ENCODE measurements around the gene TRAF2.
A peak's percentile ranks its signal among the peaks of the same experiment; 100 is the strongest.
"Not testable (repeated sequence)": the region's sequence is repeated elsewhere in the genome, so short reads cannot be mapped to it uniquely, and the experiment has no call there.

TRAF2 gene

GRCh38 chr9:136880651-136881050, 5.7 kb upstream of the TRAF2 start:
- in situ Hi-C loops (cut with HindIII; ENCODE audit: low pct_ligation_motif_present, low sequenced_read_pairs): no loop called here
- Histone ChIP-seq H3K27ac (no peak overlapping the region), H3K27me3 (replicated peaks) (no peaks in the 10 kb centered on the region), H3K4me3 (ENCODE audit: low read depth, low read length) (no peak overlapping the region), H3K36me3 (replicated peaks) (no peaks in the 10 kb centered on the region)
- no peak for TF ChIP-seq CTCF (IDR thresholded peaks at IDR 0.05; ENCODE audit: low read depth, low read length, missing control alignments)
- no peak for DNase-seq

DNA sequence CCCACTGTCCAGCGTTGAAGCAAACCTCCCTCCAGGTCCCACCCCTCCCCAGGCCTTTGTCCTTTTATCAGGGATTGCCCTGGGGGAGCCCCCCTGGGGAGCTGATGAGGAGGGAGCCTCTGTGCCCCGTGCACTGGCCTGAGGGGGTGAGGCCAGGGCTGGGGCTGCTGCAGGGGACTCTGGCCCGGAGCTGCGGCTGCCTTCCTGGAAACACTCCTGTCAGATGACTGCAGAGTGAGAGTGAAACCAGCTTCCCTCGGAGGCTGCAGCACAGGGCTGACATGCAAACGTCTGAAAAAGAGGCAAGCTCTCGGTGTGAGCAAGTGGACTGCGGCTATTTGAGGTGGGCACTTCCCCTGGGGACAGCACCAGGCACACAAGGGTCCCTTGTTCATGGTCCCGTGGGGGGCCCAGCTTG, 4.6 kb upstream of the TRAF2 start:
- in situ Hi-C loops (cut with HindIII; ENCODE audit: low pct_ligation_motif_present, low sequenced_read_pairs): no loop called here
- no peaks in the 10 kb centered on the region for H3K36me3 ChIP-seq (replicated peaks)
- DNase-seq: no peak
- TF ChIP-seq CTCF (IDR thresholded peaks at IDR 0.05; ENCODE audit: low read depth, low read length, missing control alignments): no peak
- H3K4me3 ChIP-seq (ENCODE audit: low read depth, low read length): no peak overlapping the region
- no peaks in the 10 kb centered on the region for H3K27me3 ChIP-seq (replicated peaks)
- H3K27ac ChIP-seq: no peak overlapping the region

DNA sequence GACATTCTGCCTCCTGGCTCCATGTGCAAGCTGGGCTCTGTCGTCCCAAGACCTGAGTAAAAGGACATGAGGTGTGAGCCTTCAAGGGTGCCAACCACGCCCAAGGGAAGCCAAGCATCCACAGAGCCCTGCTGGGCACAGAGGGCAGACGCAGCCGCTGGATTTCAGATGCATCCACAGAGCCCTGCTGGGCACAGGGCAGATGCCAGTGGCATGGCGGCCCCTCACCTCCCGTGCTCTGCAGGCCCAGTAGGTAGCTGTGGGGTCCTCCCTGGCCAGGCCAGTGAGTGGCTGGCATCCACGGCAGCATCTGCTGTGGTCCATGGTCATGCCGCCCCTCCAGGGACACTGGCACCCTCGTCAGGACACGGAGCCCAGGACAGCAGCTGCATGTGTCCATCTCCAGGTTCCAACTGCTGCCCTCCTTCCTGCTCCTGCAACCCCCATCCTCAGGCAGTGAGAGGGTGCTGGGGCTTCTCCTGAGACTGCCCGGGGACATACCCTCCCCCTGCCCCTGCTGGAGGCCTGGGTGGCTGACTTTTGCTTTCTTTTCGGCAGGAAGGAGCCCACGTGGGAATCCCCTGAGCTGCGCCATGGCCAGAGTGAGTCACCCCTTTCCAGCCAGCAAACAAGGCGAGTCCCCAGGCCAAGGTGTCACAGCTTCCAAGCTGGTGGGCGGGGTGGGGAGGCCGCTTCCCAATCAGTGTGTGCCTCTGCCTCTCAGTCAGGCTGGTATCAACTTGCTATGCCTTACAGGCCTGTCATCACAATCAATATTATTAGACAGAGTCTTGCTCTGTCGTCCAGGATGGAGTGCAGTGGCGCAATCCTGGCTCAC, 4.0 kb upstream of the TRAF2 start:
- in situ Hi-C loops (cut with HindIII; ENCODE audit: low pct_ligation_motif_present, low sequenced_read_pairs): no loop called here
- no peak overlapping the region for H3K27ac ChIP-seq
- H3K4me3 ChIP-seq (ENCODE audit: low read depth, low read length): no peak overlapping the region

DNA sequence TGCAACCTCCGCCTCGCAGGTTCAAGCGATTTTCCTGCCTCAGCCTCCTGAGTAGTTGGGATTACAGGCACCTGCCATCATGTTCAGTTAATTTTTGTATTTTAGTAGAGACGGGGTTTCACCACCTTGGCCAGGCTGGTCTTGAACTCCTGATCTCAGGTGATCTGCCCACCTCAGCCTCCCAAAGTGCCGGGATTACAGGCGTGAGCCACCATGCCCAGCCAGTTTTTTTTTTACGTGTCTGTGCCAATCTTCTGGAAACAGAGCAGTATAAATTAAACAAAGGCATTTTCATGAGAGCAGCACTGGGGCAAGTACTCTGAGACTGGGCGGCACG, 3.4 kb upstream of the TRAF2 start:
- H3K36me3 ChIP-seq (replicated peaks); DNase-seq; H3K27ac ChIP-seq; in situ Hi-C loops (cut with HindIII; ENCODE audit: low pct_ligation_motif_present, low sequenced_read_pairs); H3K4me3 ChIP-seq (ENCODE audit: low read depth, low read length); H3K27me3 ChIP-seq (replicated peaks): not testable (repeated sequence)

More for the DNA sequence above, 4.0 kb upstream of the TRAF2 start:
- DNase-seq: peak; percentile 70
- no peaks in the 10 kb centered on the region for H3K36me3 ChIP-seq (replicated peaks)
- TF ChIP-seq CTCF (IDR thresholded peaks at IDR 0.05; ENCODE audit: low read depth, low read length, missing control alignments): peak; percentile 14
- no peaks in the 10 kb centered on the region for H3K27me3 ChIP-seq (replicated peaks)

DNA sequence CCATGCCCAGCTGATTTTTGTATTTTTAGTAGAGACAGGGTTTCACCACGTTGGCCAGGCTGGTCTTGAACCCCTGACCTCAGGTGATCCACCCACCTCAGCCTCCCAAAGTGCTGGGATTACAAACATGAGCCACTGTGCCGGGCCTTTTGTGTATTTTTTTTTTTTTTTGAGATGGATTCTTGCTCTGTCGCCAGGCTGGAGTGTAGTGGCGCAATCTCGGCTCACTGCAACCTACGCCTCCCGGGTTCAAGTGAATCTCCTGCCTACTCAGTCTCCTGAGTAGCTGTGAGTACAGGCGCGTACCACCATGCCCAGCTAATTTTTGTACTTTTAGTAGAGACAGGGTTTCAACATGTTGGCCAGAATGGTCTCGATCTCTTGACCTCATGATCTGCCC, 2.6 kb upstream of the TRAF2 start:
- H3K4me3 ChIP-seq (ENCODE audit: low read depth, low read length); H3K27me3 ChIP-seq (replicated peaks); H3K27ac ChIP-seq; H3K36me3 ChIP-seq (replicated peaks); DNase-seq; in situ Hi-C loops (cut with HindIII; ENCODE audit: low pct_ligation_motif_present, low sequenced_read_pairs): not testable (repeated sequence)

GRCh38 chr9:136886610-136887597, 588 bp downstream of the TRAF2 start:
- Histone ChIP-seq H3K4me3 (ENCODE audit: low read depth, low read length) (peak overlapping the region; percentile 68), H3K27ac (peak overlapping the region; percentile 65), H3K27me3 (replicated peaks) (no peaks in the 10 kb centered on the region), H3K36me3 (replicated peaks) (no peaks in the 10 kb centered on the region)
- peak; percentile 14 for TF ChIP-seq CTCF (IDR thresholded peaks at IDR 0.05; ENCODE audit: low read depth, low read length, missing control alignments)
- DNase-seq: no peak
- in situ Hi-C loops (cut with HindIII; ENCODE audit: low pct_ligation_motif_present, low sequenced_read_pairs): no loop called here

Data from brain microvascular endothelial cell (primary cell).